ENCODE results near the gene DCTN5. TPM values are rescaled to one million over a fixed set of nuclear protein-coding genes. Genes with fewer than 3 reads are reported as not detected.

Gene DCTN5
- total RNA-seq, 1 experiment from 2014 or later = 48.7 TPM

DNA sequence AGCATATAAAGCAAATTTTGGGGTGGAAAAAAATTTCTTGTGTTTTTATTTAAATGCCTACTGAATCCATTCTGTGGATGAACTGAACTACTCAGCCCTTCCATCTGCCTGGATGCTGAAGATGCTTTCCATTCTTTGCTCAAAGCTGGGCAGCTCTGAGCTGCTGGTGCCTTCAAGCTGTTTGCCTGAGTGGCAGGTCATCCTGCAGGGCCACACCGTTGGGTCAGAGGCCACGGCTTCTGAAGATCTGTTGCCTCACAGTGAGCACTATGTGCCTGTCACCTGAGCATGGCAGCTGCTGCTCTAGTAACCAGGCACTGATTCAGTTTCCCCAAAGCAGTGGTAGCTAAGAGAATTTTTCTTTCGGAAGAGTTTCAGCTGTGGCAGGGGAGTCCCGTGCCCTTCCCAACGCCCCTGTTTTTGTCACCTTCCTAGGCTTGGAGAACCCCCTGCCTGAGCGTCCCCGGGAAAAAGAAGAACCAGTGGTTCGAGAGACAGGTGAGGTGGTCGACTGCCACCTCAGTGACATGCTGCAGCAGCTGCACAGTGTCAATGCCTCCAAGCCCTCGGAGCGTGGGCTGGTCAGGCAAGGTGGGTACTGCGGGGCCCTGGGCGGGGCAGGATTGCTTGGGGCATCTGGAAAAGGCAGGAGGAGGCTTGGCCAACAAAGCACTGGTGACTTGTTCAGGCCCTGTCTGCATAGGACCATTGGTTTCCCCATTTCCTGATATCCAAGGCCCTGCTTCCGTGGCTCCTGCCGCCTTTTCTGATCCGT lies 46.0 kb downstream of the DCTN5 start:
- no peak for DNase-seq (ENCODE audit: low read depth)
- in situ Hi-C loops (cut with HindIII; ENCODE audit: low pct_unique_long_range_greater_than_20kb, low sequenced_read_pairs) = no loop called here

DNA sequence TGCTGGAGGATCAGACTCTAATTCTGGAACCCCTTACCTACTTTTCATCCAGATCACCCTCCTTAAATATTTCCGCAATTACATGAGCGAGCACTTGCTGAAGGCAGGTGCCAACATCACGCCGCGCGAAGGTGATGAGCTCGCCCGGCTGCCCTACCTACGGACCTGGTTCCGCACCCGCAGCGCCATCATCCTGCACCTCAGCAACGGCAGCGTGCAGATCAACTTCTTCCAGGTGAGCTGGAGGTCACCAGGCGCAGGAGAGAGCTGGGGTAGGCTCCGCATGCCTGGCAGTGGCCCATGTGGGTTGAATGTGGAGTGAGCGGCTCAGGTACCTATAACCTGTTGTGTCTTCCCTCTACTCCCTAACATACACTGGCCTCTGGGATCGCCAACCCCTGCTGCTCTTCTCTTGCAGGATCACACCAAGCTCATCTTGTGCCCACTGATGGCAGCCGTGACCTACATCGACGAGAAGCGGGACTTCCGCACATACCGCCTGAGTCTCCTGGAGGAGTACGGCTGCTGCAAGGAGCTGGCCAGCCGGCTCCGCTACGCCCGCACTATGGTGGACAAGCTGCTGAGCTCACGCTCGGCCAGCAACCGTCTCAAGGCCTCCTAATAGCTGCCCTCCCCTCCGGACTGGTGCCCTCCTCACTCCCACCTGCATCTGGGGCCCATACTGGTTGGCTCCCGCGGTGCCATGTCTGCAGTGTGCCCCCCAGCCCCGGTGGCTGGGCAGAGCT lies 48.3 kb downstream of the DCTN5 start:
- DNase-seq (ENCODE audit: low read depth) = no peak
- in situ Hi-C loops (cut with HindIII; ENCODE audit: low pct_unique_long_range_greater_than_20kb, low sequenced_read_pairs) = no loop called here

DNA sequence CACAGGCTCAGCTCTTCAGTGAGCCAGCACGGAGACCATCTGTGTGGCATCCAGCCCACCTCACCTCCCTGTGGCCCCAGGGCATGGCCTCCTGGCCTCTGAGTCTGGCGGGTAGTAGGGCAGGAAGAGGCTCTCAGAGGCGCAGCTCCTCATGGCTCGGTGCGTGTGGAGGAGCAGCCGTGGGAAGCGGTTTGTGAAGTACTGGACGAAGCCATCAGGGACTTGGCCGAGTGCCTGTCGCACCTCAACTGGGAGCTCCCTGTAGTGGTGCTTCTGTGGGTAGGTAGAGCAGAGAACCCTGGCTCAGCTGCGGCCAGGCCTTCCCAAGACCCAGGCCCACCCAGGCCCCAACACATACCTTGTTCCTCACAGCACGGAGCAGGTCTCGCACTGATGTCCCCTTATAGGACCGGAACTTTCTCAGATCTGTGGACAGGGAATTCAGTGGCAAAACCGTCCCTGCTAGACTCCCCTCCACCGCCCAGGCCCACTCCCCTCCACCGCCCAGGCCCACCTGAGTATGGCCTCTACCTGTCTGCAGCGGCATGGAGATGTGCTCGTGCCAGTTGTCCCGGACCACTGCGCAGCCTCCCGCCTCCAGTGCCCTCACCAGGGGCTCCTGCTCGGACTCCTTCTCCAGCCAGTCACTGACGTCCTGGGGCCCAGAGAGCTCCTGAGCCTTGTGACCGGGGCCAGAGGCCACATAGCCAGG lies 49.7 kb downstream of the DCTN5 start:
- in situ Hi-C loops (cut with HindIII; ENCODE audit: low pct_unique_long_range_greater_than_20kb, low sequenced_read_pairs) = no loop called here
- DNase-seq (ENCODE audit: low read depth) = no peak

DNA sequence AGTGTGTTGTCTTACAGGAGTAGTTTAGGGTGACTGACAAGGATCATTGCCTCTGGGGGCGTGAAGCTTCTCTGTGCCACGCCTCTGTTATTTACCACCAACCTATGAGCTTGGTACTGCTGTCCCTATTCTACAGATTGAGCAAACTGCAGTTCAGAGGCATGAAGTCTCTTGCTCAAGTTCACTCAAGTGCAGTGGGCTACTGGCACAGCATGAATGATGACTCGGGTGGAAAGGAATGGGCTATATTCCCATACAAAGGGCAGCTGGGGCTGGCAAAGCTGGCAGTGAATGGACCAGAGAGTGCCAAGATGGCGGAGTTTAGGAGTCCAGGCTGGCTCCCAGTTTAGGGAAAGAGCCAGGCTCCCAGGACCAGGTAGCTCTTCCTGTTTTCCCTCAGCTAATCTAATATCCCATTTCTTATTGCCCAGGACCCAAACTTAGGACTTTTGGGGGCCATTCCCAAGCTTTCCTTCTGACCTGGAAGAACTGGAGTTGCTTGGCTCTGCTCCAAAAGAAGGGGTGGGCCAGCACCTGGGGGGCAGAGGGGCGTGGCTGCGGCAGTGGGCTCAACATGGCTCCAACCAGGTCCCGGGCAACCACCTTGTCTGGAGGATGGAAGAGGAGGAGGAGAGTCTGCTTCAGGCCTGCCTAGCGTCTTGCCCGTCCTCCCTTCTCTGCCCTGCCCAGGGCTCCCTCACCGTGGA lies 50.4 kb downstream of the DCTN5 start:
- in situ Hi-C loops (cut with HindIII; ENCODE audit: low pct_unique_long_range_greater_than_20kb, low sequenced_read_pairs) = no loop called here
- DNase-seq (ENCODE audit: low read depth) = peak; percentile 78

DNA sequence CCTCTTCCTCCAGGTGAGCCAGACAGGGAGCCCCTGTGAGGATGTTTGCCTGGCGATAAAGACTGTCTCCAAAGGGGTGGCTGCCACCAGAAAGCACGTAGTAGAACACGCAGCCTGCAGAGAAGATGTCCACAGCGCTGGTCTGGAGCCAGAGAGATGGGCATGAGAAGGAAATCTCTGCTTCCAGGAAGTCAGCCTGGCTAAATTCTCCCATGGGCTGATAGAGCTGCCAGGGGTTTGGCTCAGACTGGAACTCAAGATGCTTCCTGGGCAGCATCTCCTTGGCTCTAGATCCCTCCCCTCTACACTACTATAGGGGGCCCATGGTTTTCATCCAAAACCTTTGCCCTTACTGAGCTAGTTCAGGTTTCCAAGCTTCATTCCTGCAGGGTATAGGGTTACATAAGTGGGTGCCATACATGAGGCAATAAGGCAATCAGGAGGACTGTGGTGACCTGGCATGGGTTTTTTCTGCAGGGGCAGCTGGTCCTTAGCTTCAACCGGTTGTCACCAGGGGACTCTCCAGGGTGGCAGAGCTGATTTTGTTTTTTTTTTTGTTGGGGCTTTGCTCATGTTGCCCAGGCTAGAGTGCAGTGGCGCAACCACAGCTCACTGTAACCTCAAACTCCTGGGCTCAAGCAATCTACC lies 51.0 kb downstream of the DCTN5 start:
- in situ Hi-C loops (cut with HindIII; ENCODE audit: low pct_unique_long_range_greater_than_20kb, low sequenced_read_pairs) = no loop called here
- no peak for DNase-seq (ENCODE audit: low read depth)

DNA sequence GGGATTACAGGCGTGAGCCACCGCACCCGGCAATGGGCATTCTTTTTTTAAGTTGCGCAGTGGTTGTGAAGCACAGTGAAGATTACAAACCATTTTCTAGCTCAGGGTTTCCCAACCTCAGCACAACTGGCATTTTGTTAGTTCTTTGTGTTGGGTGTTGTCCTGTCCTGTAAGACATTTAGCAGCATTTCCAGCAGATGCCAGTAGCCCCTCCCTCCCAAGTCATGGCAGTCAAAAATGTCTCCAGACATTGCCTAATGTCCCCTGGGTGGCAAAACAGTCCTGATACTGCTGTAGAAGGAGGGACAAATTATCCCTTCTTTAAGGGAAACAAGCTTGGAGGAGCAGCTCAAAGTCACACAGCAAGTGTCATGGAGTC lies 53.0 kb downstream of the DCTN5 start:
- in situ Hi-C loops (cut with HindIII; ENCODE audit: low pct_unique_long_range_greater_than_20kb, low sequenced_read_pairs) = no loop called here
- no peak for DNase-seq (ENCODE audit: low read depth)

DNA sequence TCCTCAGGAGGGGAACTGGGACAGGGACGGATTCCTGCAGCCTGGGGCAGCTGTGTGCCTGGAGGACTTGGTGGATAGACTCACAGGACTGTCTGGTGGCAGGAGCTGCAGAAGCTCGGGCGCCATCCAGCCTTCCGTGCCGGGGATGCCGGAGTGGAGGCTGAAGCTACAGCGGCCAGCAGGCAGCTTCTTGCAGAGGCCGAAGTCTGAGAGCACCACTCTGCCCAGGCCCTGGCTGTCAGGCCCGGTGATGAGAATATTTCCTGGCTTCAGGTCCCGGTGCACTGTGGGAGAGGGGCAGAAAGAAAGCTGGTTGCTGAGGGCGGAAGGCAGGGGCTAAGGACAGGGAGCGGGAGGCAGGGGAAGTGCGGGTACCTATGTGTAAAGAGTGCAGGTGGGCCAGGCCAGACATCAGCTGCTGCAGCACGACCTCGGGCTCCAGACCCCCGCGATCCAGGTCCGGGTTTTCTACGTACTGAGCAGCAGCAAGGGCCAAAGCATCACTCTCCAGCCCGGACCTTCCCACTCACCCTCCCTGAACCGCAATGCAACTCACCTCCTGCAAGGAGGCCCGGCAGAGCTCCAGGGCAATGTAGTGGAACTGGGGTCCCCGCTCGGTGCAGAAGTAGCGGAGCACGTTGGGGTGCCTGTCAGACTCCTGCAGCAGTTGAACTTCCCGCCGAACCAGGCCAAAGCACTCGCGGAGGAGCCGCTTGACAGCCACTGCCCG lies 53.5 kb downstream of the DCTN5 start:
- no peak for DNase-seq (ENCODE audit: low read depth)
- in situ Hi-C loops (cut with HindIII; ENCODE audit: low pct_unique_long_range_greater_than_20kb, low sequenced_read_pairs) = no loop called here

DNA sequence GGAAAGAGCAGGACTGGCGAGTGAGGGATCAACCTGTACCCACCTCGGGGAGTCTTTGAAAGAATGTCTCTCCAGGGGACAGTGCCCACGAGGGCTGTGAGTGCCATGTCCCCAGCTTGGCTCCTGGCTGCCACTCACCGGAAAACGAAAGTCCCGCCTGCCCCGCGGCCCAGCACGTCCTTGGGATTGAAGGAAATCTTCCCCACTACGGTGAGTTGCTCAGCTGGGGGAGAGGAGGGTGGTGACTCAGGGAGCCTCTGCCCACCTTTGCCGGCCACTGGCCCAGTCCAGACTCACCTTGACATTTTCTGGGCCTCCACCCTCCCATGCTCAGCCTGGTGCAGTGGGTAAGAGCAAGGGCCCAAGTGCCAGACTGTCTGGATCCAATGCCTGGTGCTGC lies 54.5 kb downstream of the DCTN5 start:
- in situ Hi-C loops (cut with HindIII; ENCODE audit: low pct_unique_long_range_greater_than_20kb, low sequenced_read_pairs) = no loop called here
- no peak for DNase-seq (ENCODE audit: low read depth)

DNA sequence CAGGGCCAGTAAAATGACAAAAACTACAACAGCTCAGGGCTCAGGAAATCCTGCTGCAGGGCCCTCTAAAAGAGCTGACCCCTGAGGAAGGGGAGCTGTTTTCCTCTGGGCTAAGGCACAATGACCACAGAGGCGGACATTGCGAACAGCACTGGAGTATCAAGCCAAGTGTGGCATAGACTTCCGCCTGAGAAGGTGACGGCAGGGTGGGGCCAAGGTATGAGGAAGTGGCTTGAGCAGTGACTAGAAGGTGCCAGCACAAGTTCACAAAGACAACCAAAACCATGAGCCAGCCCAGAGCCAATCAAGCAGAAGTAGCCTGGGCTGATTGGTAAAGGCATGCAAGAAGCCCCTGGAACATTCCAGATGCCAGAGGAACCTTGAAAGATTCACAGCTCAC lies 57.8 kb downstream of the DCTN5 start:
- in situ Hi-C loops (cut with HindIII; ENCODE audit: low pct_unique_long_range_greater_than_20kb, low sequenced_read_pairs) = no loop called here
- DNase-seq (ENCODE audit: low read depth) = peak; percentile 11

DNA sequence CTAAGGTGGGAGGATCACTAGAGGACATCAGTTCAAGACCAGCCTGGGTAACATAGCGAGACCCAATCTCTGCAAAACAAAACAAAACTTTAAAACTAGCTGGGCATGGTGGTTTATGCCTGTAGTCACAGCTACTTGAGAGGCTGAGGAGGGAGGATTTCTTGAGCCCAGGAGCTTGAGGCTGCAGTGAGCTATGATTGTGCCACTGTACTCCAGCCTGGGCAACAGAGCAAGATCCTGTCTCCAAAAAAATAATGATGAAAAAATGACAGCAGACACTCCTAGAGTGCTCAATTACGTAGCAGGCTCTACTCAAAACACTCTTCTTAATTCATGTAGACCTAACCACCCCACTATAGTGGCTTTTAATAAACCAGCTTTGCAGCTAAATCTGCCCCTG lies 58.8 kb downstream of the DCTN5 start:
- no peak for DNase-seq (ENCODE audit: low read depth)
- in situ Hi-C loops (cut with HindIII; ENCODE audit: low pct_unique_long_range_greater_than_20kb, low sequenced_read_pairs) = no loop called here

DNA sequence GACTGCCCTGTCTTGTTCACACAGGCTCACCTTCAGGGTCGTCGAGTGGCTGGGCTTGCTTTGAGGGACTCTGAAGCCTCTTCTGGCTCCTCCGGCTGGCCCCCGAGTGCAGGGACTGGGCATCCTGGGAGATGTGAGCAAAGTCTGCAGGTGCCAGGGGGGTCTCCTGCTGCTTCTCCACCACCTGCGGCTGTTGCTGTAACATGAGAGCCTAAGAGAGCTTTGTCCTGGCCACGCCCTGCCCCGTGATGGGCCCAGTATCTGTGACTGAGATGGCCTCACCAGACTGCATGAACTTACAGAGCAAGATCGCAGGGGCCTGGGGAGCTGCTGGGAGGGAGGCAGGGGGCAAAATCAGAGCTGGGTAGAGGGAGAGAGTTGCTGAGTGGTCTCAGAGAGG lies 59.2 kb downstream of the DCTN5 start:
- in situ Hi-C loops (cut with HindIII; ENCODE audit: low pct_unique_long_range_greater_than_20kb, low sequenced_read_pairs) = no loop called here
- DNase-seq (ENCODE audit: low read depth) = no peak

DNA sequence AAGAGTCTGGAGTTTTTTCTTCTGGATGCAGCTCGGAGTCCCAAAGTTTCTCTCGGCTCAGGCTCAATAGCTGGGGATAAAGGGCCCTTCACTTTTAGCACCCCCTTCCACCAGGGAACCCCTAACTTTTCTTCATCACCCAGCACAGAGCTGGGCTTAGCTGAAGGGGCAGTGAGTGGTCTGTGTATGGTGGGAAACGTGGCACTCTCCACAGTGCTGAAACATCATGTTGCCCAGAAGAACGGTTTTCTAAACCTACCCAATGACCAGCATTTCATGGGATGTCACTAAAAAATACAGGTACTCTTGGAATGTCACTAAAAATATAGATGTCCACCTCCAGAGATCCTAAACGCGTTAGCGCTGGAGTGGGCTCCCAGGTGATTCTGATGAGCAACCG lies 59.8 kb downstream of the DCTN5 start:
- DNase-seq (ENCODE audit: low read depth) = no peak
- in situ Hi-C loops (cut with HindIII; ENCODE audit: low pct_unique_long_range_greater_than_20kb, low sequenced_read_pairs) = no loop called here

DNA sequence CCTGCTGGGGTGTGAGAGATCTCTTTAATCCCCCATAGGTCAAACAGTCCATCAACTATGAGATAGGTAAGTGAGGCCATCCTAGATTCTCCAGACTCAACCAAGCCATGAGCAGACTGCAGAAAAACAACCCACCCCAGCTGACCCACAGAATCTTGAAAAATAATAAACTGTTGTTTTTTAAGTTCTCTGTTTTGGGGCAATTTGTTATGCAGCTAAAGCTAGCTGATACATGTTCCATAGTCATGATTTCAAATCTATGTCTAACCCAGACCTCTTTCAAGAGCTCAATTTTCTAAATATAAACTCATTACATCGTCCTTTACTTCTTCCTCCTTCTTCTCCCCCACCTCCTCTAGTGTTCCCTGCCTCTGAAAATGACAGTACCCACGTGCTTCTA lies 61.7 kb downstream of the DCTN5 start:
- in situ Hi-C loops (cut with HindIII; ENCODE audit: low pct_unique_long_range_greater_than_20kb, low sequenced_read_pairs) = no loop called here
- DNase-seq (ENCODE audit: low read depth) = no peak

DNA sequence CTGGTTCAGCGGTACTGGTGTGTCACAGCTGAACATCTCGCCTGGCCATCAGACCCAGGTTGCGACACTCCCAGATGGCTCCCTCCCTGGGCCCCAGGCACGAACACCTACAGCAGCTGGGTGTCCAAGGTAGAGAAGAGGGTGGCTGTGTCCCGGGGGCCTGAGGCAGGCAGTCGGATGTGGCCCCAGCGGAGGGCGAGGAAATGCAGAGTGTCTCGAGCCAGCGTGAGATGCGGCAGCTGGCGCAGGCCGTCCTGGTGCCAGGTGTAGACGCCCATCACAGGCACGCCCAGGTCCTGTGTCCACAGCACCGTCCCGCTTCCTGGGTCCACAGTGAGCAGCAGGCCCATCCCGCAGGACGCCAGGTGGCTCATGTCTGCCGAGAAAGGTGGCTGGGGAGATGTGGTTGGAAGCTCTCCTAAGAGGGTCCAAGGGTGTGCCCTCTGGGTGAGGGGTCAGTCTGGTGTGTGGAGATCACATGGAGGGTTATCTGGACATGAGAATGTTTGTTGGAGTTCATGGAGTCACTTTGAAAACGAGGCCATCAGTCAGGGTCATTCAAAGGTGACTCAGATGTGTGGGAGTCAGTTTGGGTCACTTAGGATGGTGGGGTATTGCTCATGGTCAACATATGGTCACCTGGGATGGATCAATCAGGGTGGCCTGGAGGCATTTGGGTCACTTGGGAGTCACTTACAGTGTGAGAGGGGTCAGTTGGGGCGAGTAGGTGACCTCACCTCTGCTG lies 63.7 kb downstream of the DCTN5 start:
- in situ Hi-C loops (cut with HindIII; ENCODE audit: low pct_unique_long_range_greater_than_20kb, low sequenced_read_pairs) = no loop called here
- DNase-seq (ENCODE audit: low read depth) = no peak

DNA sequence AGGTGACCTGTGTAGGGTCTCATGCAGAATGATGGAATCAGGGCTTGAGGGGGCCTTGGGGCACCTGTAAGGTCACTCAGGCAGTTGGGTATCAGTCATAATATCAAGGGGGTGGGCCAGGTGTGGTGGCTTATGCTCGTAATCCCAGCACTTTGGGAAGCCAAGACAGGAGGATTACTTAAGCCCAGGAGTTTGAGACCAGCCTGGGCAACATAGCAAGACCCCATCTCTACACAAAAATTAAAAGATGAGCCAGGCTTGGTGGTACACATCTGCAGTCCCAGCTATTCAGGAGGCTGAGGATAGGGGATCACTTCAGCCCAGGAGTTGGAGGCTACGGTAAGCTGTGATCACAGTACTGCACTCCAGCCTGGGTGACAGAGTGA lies 64.2 kb downstream of the DCTN5 start:
- DNase-seq (ENCODE audit: low read depth) = no peak
- in situ Hi-C loops (cut with HindIII; ENCODE audit: low pct_unique_long_range_greater_than_20kb, low sequenced_read_pairs) = no loop called here

DNA sequence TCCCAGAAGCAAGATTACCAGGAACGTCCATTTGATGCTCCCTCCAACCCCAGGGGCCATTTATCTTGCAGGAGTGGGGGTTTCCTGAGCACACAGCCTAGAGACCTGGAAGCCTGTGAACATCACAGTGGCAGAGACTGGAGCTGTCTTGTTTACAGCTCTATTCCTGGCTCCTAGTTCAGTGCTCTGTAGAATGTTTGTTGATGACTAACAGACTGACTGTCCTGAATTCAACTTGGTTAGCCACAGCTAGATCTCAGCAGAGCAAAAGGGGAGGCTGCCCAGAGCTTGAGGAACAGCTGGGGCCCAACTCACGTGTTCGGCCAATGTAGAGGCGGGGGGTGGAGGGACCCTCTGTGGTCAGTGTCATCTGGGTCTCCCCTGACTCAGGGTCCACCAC lies 65.2 kb downstream of the DCTN5 start:
- no peak for DNase-seq (ENCODE audit: low read depth)
- in situ Hi-C loops (cut with HindIII; ENCODE audit: low pct_unique_long_range_greater_than_20kb, low sequenced_read_pairs) = no loop called here

DNA sequence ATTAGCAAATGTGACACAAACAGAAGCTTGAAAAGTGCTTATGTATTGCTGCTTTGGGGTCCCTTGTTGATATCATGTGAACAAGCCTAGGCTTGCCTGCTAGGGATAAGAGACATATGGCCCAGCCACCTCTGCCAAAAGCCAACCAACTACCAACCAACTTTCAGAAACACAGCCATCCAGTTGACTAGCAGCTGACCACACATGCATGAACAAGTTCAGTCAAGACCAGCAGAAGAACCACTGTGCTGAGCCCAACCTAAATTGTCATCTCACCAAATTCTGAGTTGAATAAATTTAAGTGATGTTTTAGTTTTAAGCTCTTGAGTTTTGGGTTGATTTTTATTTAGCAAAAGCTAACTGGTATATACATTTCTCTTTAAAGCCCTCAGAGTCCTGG lies 68.3 kb downstream of the DCTN5 start:
- in situ Hi-C loops (cut with HindIII; ENCODE audit: low pct_unique_long_range_greater_than_20kb, low sequenced_read_pairs) = no loop called here
- no peak for DNase-seq (ENCODE audit: low read depth)

Measured in Caki2 (cell line).